HCT116 (cell line): ENCODE measurements around the gene HNRNPL. TPM values are rescaled to one million over a fixed set of nuclear protein-coding genes. Genes with fewer than 3 reads are reported as not detected.

ENCODE experiments used
- ATAC-seq: fragments of 200-7000 bp; cut with Tn5 transposase; 2 replicates; pipeline ENCODE4 v1.9.1; 2020; ENCODE audit warnings: mild to moderate bottlenecking, moderate library complexity
- BruUV-seq: library from RNA; stranded (reverse); fragments of 400-500 nt; replicated peaks from 2 replicates; lab custom pipeline; 2021; lab: Mats Ljungman, UMichigan
- CTCF ChIA-PET: fragments of 300-600 bp; sonication (Branson Sonifier 250); formaldehyde crosslinking; loops from one replicate; lab custom pipeline; 2021; ENCODE audit warnings: antibody characterized with exemption; lab: Charles Lee
- POLR2A ChIA-PET: fragments of 300-600, 350-600 bp; sonication (Branson Sonifier 250); formaldehyde crosslinking; loops from one replicate; lab custom pipeline; 2021; ENCODE audit warnings: antibody characterized with exemption; lab: Charles Lee
- RAD21 ChIA-PET, 2 experiments: fragments of 300-600 bp; sonication (Branson Sonifier 250); formaldehyde crosslinking; loops; one replicate each; lab custom pipeline; 2023; ENCODE audit warnings: low total read pairs in 2 of 2; ENCODE audit not compliant: uncharacterized antibody in 2 of 2, unreplicated experiment in 2 of 2, low non-redundant PET in 1 of 2; lab: Charles Lee
- DNase-seq: peaks from one replicate; pipeline ENCODE4 v3.0.0-alpha.2; 2010; ENCODE audit warnings: low read depth, low spot score
- H2AFZ ChIP-seq: fragments of 200-600 bp; shearing (Covaris generic), sonication (generic); 2 replicates; pipeline ENCODE4 v1.6.1; 2017; ENCODE audit warnings: low read depth, mixed run types, mixed read lengths, antibody characterized with exemption, low read length; ENCODE audit not compliant: poor library complexity, severe bottlenecking
- H3K27ac ChIP-seq: 2 replicates; pipeline ENCODE4 v1.5.1; 2012; ENCODE audit warnings: low read depth, low read length
- H3K27me3 ChIP-seq: fragments of 200-600 bp; sonication (generic); 2 replicates; pipeline ENCODE4 v1.6.1; 2016; ENCODE audit warnings: mixed run types, low read length, mixed read lengths; ENCODE audit not compliant: insufficient read depth
- H3K36me3 ChIP-seq, 2 experiments: fragments of 200-500 bp in 1 of 2; fragments of 200-600 bp in 1 of 2; sonication (Bioruptor generic) in 1 of 2; sonication (generic) in 1 of 2; 2 replicates each; pipeline versions ENCODE4 v1.5.1 to v1.6.1; 2014 to 2016; ENCODE audit warnings: low read length in 2 of 2, inconsistent platforms in 1 of 2, mixed read lengths in 1 of 2, mixed run types in 1 of 2; ENCODE audit not compliant: insufficient read depth in 2 of 2, control insufficient read depth in 1 of 2
- H3K4me1 ChIP-seq, 2 experiments: fragments of 200-600 bp in 1 of 2; sonication (generic) in 1 of 2; 2 replicates each; pipeline versions ENCODE4 v1.5.1 to v1.6.1; 2012 to 2017; ENCODE audit warnings: low read length in 2 of 2, inconsistent platforms in 1 of 2, mild to moderate bottlenecking in 1 of 2, mixed read lengths in 1 of 2, mixed run types in 1 of 2, moderate library complexity in 1 of 2; ENCODE audit not compliant: insufficient read depth in 2 of 2, control insufficient read depth in 1 of 2
- H3K4me2 ChIP-seq: fragments of 200-600 bp; sonication (generic); 2 replicates; pipeline ENCODE4 v1.6.1; 2017; ENCODE audit warnings: mixed run types, low read length, mixed read lengths
- H3K4me3 ChIP-seq, 2 experiments: fragments of 200-600 bp in 1 of 2; sonication (generic) in 1 of 2; replicated peaks in 1 of 2; 2 replicates each; pipeline ENCODE4 v1.5.1; 2011 to 2016; ENCODE audit warnings: low read length in 2 of 2, control low read depth in 1 of 2, low read depth in 1 of 2, mild to moderate bottlenecking in 1 of 2, mixed read lengths in 1 of 2, mixed run types in 1 of 2
- H3K79me2 ChIP-seq: fragments of 200-600 bp; sonication (generic); 2 replicates; pipeline ENCODE4 v1.6.1; 2017; ENCODE audit warnings: mild to moderate bottlenecking, mixed run types, low read length, moderate library complexity, mixed read lengths; ENCODE audit not compliant: insufficient read depth
- H3K9ac ChIP-seq: fragments of 200-600 bp; sonication (generic); 2 replicates; pipeline ENCODE4 v1.6.1; 2016; ENCODE audit warnings: low read length, mixed read lengths
- H3K9me2 ChIP-seq: fragments of 200-600 bp; sonication (generic), shearing (Covaris generic); 2 replicates; pipeline ENCODE4 v1.6.1; 2017; ENCODE audit warnings: mixed run types, mild to moderate bottlenecking, moderate library complexity; ENCODE audit not compliant: insufficient read depth
- H3K9me3 ChIP-seq, 2 experiments: fragments of 200-500 bp in 1 of 2; fragments of 200-600 bp in 1 of 2; sonication (Bioruptor generic) in 1 of 2; sonication (generic) in 1 of 2; 2 replicates each; pipeline ENCODE4 v1.6.1; 2014 to 2017; ENCODE audit warnings: low read length in 2 of 2, mixed read lengths in 2 of 2, inconsistent platforms in 1 of 2, low read depth in 1 of 2, mild to moderate bottlenecking in 1 of 2, mixed run types in 1 of 2, moderate library complexity in 1 of 2; ENCODE audit not compliant: control insufficient read depth in 1 of 2, insufficient read depth in 1 of 2
- H4K20me1 ChIP-seq: fragments of 200-600 bp; sonication (generic), shearing (Covaris generic); 2 replicates; pipeline ENCODE4 v1.6.1; 2017; ENCODE audit warnings: mixed run types, mild to moderate bottlenecking, moderate library complexity; ENCODE audit not compliant: insufficient read depth
- EZH2phosphoT487 ChIP-seq: fragments of 200-600 bp; IDR thresholded peaks from 2 replicates; pipeline ENCODE4 v1.6.1; 2018; ENCODE audit warnings: antibody characterized with exemption, borderline replicate concordance
- POLR2A ChIP-seq: IDR thresholded peaks from 2 replicates; pipeline ENCODE4 v1.7.0; 2011; ENCODE audit warnings: borderline replicate concordance; ENCODE audit not compliant: insufficient read depth, insufficient read length; ENCODE audit errors: extremely low read depth
- RAD21 ChIP-seq: IDR thresholded peaks from 2 replicates; pipeline ENCODE4 v1.6.1; 2012; ENCODE audit warnings: low read depth, mild to moderate bottlenecking
- SP1 ChIP-seq: IDR thresholded peaks from 2 replicates; pipeline ENCODE4 v1.6.1; 2012; ENCODE audit warnings: low read depth
- SRF ChIP-seq: IDR thresholded peaks from 2 replicates; pipeline ENCODE4 v1.6.1; 2012; ENCODE audit warnings: low read depth
- intact Hi-C: fragments of 100-400 bp; cut with micrococcal nuclease; formaldehyde crosslinking; loops from 2 replicates; pipeline ENCODE4 v1.10.0; 2022
- total RNA-seq: library from RNA; stranded (reverse); gene quantifications from one replicate; pipeline ENCODE4 v1.2.1, GENCODE V29; 2021; ENCODE audit not compliant: unreplicated experiment
- TF ChIP-seq, protein P1 (sequence below): IDR thresholded peaks from 2 replicates; pipeline ENCODE4 v1.6.1; 2012; ENCODE audit warnings: low read depth
- TF ChIP-seq, protein P2 (sequence below): IDR thresholded peaks from 2 replicates; pipeline ENCODE4 v1.6.1; 2012

Gene HNRNPL
- total RNA-seq, 1 experiment from 2014 or later: 551 TPM

DNA sequence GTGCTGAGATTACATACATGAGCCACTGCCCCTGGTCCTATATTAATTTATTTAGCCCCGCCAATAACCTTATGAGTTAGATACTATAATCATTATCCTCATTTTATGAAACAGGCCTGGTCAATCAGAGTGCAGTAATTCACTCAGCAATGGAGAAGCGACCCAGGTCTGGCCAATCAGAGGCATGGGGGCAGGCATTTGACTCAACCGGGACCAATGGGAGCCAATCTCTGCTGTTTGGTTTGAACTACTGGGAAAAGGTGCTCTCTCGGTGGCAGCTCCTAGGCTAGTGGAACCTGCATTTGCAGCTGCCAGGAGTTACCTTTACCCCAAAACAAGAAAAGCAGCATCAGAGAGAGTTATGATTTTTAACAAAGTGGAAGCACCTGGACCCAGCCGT is 43.1 kb upstream of the HNRNPL start:
- POLR2A ChIA-PET: no interaction called here
- H3K9ac ChIP-seq: no peak overlapping the region
- H2AFZ ChIP-seq: no peak overlapping the region
- ATAC-seq (peak; percentile 63; the same call in 1 of the 2 replicates), DNase-seq (no peak)
- no peak overlapping the region for H3K27ac ChIP-seq
- RAD21 ChIA-PET: no interaction called here
- H3K79me2 ChIP-seq: no peaks in the 10 kb centered on the region
- H3K36me3 ChIP-seq: no peaks in the 10 kb centered on the region
- no peaks in the 10 kb centered on the region for H3K27me3 ChIP-seq
- TF ChIP-seq EZH2phosphoT487 (no peak), SP1 (no peak), RAD21 (no peak), SRF (no peak)
- TF ChIP-seq, protein P1, sequence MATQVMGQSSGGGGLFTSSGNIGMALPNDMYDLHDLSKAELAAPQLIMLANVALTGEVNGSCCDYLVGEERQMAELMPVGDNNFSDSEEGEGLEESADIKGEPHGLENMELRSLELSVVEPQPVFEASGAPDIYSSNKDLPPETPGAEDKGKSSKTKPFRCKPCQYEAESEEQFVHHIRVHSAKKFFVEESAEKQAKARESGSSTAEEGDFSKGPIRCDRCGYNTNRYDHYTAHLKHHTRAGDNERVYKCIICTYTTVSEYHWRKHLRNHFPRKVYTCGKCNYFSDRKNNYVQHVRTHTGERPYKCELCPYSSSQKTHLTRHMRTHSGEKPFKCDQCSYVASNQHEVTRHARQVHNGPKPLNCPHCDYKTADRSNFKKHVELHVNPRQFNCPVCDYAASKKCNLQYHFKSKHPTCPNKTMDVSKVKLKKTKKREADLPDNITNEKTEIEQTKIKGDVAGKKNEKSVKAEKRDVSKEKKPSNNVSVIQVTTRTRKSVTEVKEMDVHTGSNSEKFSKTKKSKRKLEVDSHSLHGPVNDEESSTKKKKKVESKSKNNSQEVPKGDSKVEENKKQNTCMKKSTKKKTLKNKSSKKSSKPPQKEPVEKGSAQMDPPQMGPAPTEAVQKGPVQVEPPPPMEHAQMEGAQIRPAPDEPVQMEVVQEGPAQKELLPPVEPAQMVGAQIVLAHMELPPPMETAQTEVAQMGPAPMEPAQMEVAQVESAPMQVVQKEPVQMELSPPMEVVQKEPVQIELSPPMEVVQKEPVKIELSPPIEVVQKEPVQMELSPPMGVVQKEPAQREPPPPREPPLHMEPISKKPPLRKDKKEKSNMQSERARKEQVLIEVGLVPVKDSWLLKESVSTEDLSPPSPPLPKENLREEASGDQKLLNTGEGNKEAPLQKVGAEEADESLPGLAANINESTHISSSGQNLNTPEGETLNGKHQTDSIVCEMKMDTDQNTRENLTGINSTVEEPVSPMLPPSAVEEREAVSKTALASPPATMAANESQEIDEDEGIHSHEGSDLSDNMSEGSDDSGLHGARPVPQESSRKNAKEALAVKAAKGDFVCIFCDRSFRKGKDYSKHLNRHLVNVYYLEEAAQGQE: no peak
- TF ChIP-seq, protein P2, sequence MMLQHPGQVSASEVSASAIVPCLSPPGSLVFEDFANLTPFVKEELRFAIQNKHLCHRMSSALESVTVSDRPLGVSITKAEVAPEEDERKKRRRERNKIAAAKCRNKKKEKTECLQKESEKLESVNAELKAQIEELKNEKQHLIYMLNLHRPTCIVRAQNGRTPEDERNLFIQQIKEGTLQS: no peak
- TF ChIP-seq, all 23 proteins: peak for 0
- H4K20me1 ChIP-seq: no peaks in the 10 kb centered on the region
- intact Hi-C loops: no loop called here
- H3K4me1 ChIP-seq: no peaks in the 10 kb centered on the region
- no peaks in the 10 kb centered on the region for H3K9me2 ChIP-seq
- BruUV-seq: no TSS peak
- H3K9me3 ChIP-seq: no peaks in the 10 kb centered on the region
- CTCF ChIA-PET: no interaction called here
- H3K4me2 ChIP-seq: no peak overlapping the region
- no peak overlapping the region for H3K4me3 ChIP-seq

DNA sequence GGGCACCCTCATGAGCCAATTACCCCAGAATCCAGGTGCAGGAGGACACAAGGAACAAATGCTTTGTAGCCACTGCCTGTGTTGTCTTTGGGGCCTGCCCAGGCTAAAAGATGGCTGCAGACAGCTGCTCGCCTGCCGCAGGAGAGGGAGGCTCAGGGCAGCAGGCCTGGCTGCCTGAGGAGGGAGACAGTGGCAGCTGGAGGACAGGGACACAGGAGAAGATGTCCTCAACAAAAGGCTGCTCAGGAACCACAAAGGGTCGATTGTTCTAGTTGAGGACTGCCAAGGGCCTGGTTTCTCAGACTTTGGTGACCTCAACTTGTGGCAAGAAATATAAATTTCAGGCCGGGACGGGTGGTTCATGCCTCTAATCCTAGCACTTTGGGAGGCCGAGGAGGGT is 42.0 kb upstream of the HNRNPL start:
- H3K9ac ChIP-seq: no peak overlapping the region
- CTCF ChIA-PET: no interaction called here
- no peaks in the 10 kb centered on the region for H3K27me3 ChIP-seq
- TF ChIP-seq POLR2A: no peak
- TF ChIP-seq, all 23 proteins: peak for 0
- Histone ChIP-seq H3K27ac (no peak overlapping the region), H2AFZ (no peak overlapping the region), H3K79me2 (no peaks in the 10 kb centered on the region), H3K9me2 (no peaks in the 10 kb centered on the region), H3K4me2 (no peak overlapping the region), H3K36me3 (no peaks in the 10 kb centered on the region), H4K20me1 (no peaks in the 10 kb centered on the region), H3K9me3 (no peaks in the 10 kb centered on the region), H3K4me3 (no peak overlapping the region), H3K4me1 (peaks cover 0 to 5% of the 10 kb centered on the region in 2 experiments; a peak in 2 of 4 replicates)
- POLR2A ChIA-PET: no interaction called here
- DNase-seq (no peak), ATAC-seq (no peak)
- RAD21 ChIA-PET: no interaction called here
- no TSS peak for BruUV-seq
- intact Hi-C loops: no loop called here
